Memory B cell (primary cell): ENCODE measurements around the gene PIM1.

Experiments
- ATAC-seq: fragments of 150-1000 bp; cut with Tn5 transposase; 2 replicates; pipeline ENCODE4 v1.10.0; 2021; ENCODE audit warnings: low read depth, mild to moderate bottlenecking, moderate library complexity
- DNase-seq, 2 donors: peaks; one replicate each; pipeline ENCODE4 v3.0.0; 2022; ENCODE audit warnings: low spot score in 2 of 2
- H3K27ac Mint-ChIP-seq: one replicate; pipeline ENCODE4 v1.8.0; 2022; ENCODE audit warnings: mild to moderate bottlenecking, moderate library complexity, mixed read lengths
- H3K27me3 Mint-ChIP-seq: one replicate; pipeline ENCODE4 v1.8.0; 2022; ENCODE audit warnings: mixed read lengths
- H3K36me3 Mint-ChIP-seq: one replicate; pipeline ENCODE4 v1.8.0; 2022; ENCODE audit warnings: mild to moderate bottlenecking, mixed read lengths
- H3K4me1 Mint-ChIP-seq: one replicate; pipeline ENCODE4 v1.8.0; 2022; ENCODE audit warnings: mixed read lengths
- H3K4me3 Mint-ChIP-seq: one replicate; pipeline ENCODE4 v1.8.0; 2022; ENCODE audit warnings: mild to moderate bottlenecking, moderate library complexity, mixed read lengths
- H3K9me3 Mint-ChIP-seq: one replicate; pipeline ENCODE4 v1.8.0; 2022; ENCODE audit warnings: mixed read lengths

The PIM1 gene

DNA sequence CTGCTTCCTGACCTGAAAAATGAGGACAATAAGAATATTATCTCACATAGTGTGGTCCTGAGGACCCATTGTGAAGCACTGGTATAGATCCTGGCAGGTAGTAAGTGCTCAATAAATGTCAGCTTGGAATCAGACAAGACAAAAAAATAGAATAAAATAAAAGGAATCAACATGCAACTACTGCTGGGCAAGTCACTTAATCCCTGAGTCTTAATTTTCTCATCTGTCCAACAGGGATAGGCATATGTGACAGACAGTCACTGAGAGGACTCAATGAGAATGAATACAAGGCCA, 38.0 kb upstream of the PIM1 start:
- no peak for ATAC-seq
- no peaks in the 10 kb centered on the region for H3K27me3 Mint-ChIP-seq
- no peak overlapping the region for H3K27ac Mint-ChIP-seq
- H3K9me3 Mint-ChIP-seq, result no peaks in the 10 kb centered on the region
- H3K4me3 Mint-ChIP-seq, result no peak overlapping the region
- DNase-seq, result no peak
- H3K36me3 Mint-ChIP-seq, result no peaks in the 10 kb centered on the region
- no peaks in the 10 kb centered on the region for H3K4me1 Mint-ChIP-seq

DNA sequence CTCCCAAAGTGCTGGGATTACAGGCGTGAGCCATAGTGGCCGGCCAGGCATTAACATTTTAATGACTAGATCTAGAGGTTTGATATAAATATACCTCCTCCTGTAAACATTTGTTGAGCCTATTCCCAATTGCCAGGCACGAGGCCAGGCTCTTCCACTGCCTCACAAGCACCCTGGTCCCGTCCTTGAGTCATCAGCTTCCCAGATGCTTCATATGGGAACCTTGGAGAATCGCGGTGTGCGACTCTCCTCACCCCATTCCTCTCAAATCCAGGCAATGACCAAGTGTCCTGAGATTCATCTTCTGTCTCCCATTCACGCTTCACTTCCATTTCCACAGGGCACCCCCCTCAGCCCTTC, 35.9 kb upstream of the PIM1 start:
- Mint-ChIP-seq H3K4me1 (peaks cover 6% of the 10 kb centered on the region), H3K36me3 (no peaks in the 10 kb centered on the region), H3K9me3 (no peaks in the 10 kb centered on the region), H3K27ac (no peak overlapping the region), H3K4me3 (no peak overlapping the region), H3K27me3 (peaks cover 2% of the 10 kb centered on the region)
- ATAC-seq, result no peak
- no peak for DNase-seq

DNA sequence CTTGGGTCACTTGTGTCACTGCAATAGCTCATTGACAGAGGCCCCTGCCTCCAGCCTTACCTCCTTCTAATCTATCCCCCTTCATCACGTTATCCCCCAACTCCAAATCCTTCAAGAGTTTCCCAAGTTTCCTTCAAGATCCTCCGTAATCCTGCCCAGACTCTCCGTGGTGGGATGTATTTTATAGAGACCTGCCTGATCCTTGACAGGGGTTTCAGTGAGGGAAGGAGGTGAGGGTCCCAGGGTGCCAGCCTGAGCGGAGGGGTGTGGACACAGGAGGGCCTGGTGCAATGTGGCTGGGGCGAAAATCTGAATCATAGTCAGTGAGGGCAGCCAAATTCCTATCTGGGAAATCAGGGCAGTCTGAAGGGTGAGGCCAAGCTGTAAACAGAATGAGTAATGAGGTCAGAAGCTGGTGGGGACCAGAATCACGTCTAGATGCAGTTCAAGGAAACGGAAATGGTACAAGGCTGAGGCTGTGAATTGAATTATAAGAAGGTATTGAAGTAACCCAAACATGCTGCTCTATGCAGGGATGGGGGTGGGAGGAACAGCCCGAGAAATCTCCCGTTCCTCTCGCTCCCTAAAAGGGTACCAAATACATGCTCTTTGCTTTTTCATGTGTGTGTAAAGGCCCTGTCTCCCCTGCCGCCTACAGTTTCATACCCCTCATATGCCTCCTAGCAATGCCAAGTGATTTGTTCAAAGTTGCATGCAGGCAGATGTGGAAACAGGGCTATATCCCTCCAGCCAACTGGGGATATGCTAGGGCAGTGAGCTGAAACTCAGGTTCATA, 35.4 kb upstream of the PIM1 start:
- Mint-ChIP-seq H3K4me1 (peaks cover 6% of the 10 kb centered on the region), H3K4me3 (no peak overlapping the region), H3K27me3 (peaks cover 2% of the 10 kb centered on the region), H3K36me3 (no peaks in the 10 kb centered on the region), H3K9me3 (no peaks in the 10 kb centered on the region), H3K27ac (no peak overlapping the region)
- DNase-seq (no peak), ATAC-seq (no peak)

DNA sequence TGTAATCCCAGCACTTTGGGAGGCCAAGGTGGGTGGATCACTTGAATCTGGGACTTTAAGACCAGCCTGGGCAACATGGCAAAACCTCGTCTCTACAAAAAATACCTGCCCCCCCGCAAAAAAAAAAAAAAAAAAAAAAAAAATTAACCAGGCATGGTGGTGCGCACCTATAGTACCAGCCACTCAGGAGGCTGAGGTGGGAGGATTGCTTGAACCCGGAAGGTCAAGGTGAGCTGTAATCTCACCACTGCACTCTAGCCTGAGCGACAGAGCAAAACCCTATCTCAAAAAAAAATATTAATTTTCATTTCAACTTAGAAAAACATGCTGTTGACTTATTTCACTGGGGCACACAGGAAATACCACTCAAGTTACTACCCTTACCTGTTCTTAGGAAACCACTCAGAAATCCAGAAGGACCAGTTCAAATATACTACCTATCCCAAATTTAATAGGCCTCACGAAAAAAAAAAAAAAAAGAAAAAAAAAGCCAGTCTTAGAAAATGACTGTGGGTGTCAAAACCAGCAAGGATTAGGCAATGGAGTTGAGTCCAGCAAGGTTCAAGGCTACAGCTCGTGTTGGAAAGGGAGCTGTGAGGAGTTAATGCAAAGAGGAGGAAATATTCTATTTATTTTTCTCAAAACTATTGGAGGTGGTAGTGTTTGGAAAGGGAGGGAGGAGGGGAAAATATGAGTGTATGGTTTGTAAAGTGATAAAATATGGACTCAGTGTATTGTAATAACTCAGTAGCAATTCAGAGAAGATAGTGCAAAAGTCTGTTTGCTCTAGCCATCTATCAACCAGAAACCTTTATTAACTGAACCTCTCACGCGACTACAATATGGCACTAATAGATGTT, 33.9 kb upstream of the PIM1 start:
- no peak overlapping the region for H3K4me3 Mint-ChIP-seq
- H3K27ac Mint-ChIP-seq, result no peak overlapping the region
- ATAC-seq, result no peak
- H3K9me3 Mint-ChIP-seq, result no peaks in the 10 kb centered on the region
- H3K36me3 Mint-ChIP-seq, result no peaks in the 10 kb centered on the region
- peaks cover 2% of the 10 kb centered on the region for H3K27me3 Mint-ChIP-seq
- H3K4me1 Mint-ChIP-seq, result peaks cover 6% of the 10 kb centered on the region
- DNase-seq, result no peak

DNA sequence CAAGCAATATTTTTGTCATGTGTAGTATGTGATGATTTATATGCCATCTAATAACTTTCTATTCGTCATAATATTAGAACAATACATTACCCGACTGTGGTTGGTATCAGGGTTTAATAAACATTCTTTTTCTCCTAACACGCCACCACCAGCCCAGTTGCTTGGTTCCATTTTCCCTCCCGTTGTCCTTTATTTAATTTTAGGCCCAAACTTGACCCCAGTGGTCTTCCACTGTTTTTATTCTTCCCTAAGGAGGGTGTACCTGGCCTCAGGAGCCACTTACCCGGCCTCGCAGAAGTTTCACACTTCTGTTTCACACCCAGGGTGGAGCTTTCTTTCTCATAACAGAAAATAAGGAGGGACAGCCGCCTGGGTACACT, 33.1 kb upstream of the PIM1 start:
- ATAC-seq, result no peak
- H3K4me3 Mint-ChIP-seq, result no peak overlapping the region
- H3K36me3 Mint-ChIP-seq, result no peaks in the 10 kb centered on the region
- H3K9me3 Mint-ChIP-seq, result no peaks in the 10 kb centered on the region
- H3K27me3 Mint-ChIP-seq, result peaks cover 2% of the 10 kb centered on the region
- no peak for DNase-seq
- peak overlapping the region; percentile 76 for H3K27ac Mint-ChIP-seq
- peaks cover 7% of the 10 kb centered on the region for H3K4me1 Mint-ChIP-seq

DNA sequence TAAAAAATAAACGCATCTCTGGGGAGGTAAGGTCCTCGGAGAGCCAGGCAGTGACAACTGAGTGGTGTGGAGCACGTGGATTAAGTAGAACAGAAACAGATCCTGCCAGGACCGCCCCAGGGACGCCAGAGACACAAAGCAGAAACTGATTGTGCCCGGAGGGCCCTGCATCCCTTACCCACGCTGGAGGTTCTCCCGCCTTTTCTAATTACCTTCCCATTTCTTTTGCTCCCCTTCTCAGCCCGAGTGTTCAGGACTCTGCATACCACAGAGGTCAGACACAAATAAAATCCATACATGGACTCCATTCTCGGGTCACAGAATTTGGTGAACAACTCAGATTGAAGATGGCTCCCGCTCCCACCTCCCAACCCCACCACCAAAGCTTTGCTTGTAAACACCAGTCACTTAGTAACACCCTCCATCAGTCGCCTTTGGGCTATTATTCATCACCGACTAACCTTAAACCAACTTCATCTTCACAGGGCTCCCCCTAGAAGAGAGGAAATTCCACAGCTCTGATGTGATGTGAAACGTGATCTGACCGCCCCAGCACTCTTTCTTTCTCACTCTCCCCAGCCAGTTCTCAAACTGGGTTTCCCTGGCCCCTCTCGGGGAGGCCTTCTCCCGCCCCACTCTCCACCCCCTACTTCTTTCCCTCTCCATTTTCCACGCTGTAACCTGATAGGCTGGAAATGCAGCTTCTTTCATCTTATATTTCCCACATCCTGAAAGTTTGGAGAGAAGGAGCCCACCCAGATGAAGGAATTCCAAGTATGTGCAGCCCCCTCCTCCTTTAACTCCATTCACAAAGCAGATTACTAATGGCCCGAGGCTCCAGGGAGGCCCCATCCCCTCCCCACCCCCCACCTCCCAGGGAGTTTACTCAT, 32.5 kb upstream of the PIM1 start:
- H3K36me3 Mint-ChIP-seq, result no peaks in the 10 kb centered on the region

DNA sequence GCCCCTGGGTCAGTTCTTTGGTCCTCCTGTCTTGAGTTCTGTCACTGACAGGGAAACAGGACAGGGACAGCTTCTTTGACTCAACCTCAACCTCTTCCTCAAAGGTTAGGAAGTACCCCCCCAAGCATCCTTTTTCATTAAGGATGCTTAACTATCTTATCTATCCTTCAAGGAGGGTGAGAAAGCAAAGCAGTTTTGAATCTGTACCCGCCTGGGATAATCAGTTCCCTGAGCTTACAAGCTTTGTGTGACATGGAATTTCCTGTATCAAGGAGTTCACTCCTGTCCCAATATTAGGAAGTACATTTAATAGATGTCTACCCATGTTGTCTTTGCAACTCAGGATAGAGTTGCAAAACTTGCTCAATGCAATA, 31.1 kb upstream of the PIM1 start:
- H3K9me3 Mint-ChIP-seq, result no peaks in the 10 kb centered on the region
- DNase-seq (no peak), ATAC-seq (no peak)
- H3K4me3 Mint-ChIP-seq, result no peak overlapping the region
- no peaks in the 10 kb centered on the region for H3K36me3 Mint-ChIP-seq
- H3K27me3 Mint-ChIP-seq, result peaks cover 2% of the 10 kb centered on the region
- H3K4me1 Mint-ChIP-seq, result peaks cover 10% of the 10 kb centered on the region
- H3K27ac Mint-ChIP-seq, result no peak overlapping the region

More for the DNA sequence above, 32.5 kb upstream of the PIM1 start:
- Mint-ChIP-seq H3K4me3 (peak overlapping the region; percentile 5), H3K9me3 (no peaks in the 10 kb centered on the region), H3K27me3 (peaks cover 2% of the 10 kb centered on the region), H3K4me1 (peaks cover 10% of the 10 kb centered on the region), H3K27ac (peak overlapping the region; percentile 76)
- no peak for DNase-seq
- peak; percentile 80 for ATAC-seq

DNA sequence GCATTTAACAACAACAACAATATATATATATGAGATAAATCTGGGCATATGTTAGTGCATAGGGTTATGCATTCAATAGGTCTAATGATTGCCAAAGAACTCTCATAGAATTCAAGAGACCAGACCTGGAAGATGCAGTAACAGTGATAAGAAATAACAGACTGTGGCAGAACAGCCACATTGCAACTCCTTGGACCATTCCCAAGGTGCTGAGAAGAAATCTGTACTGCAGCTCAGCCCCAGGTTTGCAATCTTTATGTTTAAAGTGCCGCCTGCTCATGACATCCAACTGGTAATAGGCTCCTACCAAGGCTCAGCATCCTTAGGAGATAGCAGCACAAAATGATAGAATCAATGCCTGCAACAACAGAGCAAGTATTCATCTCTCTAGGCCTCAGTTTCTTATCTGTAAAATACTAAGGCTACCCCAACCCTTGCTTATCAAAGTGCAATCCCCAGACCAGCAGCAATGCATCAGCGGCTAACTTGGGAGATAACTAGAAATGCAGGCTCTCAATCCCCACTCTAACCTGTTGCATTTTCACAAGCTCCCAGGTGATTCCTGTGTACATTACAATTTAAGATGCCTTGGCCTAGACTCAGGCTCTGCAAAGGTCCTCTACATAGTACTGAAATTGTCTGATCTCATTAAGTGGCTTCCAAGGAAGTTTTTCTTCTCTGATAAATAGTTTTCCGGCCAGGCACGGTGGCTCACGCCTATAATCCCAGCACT, 30.6 kb upstream of the PIM1 start:
- Mint-ChIP-seq H3K27me3 (peaks cover 2% of the 10 kb centered on the region), H3K9me3 (no peaks in the 10 kb centered on the region), H3K4me1 (peaks cover 13% of the 10 kb centered on the region), H3K27ac (no peak overlapping the region), H3K4me3 (no peak overlapping the region), H3K36me3 (no peaks in the 10 kb centered on the region)
- no peak for ATAC-seq
- no peak for DNase-seq

DNA sequence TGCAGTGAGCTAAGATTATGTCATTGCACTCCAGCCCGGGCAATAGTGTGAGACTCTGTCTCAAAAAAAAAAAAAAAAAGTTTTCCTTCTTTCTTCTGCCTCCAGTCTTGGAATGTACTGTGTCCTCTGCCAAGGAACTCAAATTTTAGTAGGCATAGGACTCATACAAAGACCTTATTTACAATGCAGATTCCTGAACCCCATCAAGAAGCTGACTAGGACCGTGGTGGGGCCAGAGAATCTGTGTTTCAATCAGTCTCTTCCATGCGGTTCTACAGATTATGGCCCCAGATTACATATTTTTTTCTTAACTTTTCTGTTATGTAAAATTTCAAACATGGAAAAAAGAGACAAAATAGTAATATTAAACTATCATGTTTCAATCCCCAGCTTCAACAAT, 29.8 kb upstream of the PIM1 start:
- ATAC-seq (no peak), DNase-seq (no peak)
- H3K36me3 Mint-ChIP-seq, result no peaks in the 10 kb centered on the region

DNA sequence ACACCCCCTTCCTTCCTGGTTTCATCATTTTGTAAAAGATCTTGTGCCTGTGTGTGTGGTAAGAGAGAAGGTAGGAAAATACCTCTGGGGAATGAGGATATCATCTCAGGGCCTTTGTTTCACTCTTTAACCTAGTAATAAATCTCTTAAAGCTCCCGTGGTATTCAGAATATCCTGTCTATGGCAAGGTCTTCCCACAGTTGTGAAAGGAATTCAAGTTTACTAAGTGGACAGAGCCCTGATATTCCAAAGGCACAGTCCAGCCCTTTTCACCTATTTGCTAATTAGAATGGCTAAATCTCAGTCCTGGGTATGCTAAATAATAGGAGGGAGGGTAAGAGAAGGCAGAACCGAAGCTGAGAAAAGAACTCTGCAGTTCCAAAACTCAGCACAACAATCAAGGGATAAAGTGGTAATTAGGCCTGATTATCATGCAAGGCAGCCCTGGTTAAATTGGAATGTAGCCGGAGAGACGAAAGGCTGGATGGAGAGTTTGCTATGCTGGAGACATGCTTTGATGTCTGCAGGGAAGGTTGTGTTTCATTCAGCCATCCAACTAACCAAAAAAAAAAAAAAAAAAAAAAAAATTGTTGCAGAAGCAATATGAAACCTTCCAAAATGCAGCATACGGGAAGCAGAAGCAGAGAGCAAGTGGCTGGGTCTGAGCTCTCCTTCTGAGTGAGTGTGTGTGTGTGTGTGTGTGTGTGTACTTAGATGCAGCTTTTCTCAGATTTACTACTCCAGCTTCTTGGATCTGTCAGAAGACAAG, 28.5 kb upstream of the PIM1 start:
- Mint-ChIP-seq H3K27ac (no peak overlapping the region), H3K4me3 (no peak overlapping the region), H3K4me1 (peaks cover 13% of the 10 kb centered on the region), H3K27me3 (peaks cover 2% of the 10 kb centered on the region), H3K9me3 (no peaks in the 10 kb centered on the region), H3K36me3 (no peaks in the 10 kb centered on the region)
- DNase-seq (no peak), ATAC-seq (peak; percentile 41)

More for the DNA sequence above, 29.8 kb upstream of the PIM1 start:
- peaks cover 2% of the 10 kb centered on the region for H3K27me3 Mint-ChIP-seq
- H3K27ac Mint-ChIP-seq, result no peak overlapping the region
- no peak overlapping the region for H3K4me3 Mint-ChIP-seq
- peaks cover 13% of the 10 kb centered on the region for H3K4me1 Mint-ChIP-seq
- H3K9me3 Mint-ChIP-seq, result no peaks in the 10 kb centered on the region

DNA sequence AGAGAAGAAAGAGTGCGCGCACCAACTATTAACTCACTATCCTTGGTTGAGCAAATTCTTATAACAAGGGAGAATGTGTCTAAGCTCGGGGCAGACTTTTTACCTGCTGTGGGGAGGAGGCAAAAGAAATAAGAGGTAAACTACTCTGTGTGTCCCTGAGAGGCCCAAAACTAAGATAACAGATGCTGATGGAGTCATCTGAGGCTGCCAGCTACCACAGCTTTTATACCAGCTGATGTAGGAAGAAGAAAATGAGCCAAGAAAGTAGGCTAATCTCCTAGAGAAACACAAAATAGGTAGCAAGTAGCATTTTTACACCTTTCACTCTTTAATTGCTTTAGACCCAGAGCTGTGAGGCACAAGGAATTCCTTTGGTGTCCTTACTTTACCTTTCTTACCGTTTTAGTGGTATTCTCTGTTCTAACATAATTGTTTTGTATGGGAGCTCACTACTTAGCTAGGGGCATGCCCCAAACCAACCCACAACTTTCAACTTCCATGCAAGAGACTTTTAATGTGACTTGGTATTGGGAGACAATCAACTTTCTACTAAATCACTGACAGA, 27.8 kb upstream of the PIM1 start:
- Mint-ChIP-seq H3K4me3 (no peak overlapping the region), H3K9me3 (no peaks in the 10 kb centered on the region), H3K27me3 (peaks cover 2% of the 10 kb centered on the region), H3K27ac (no peak overlapping the region), H3K36me3 (no peaks in the 10 kb centered on the region), H3K4me1 (peaks cover 13% of the 10 kb centered on the region)
- ATAC-seq (no peak), DNase-seq (no peak)

DNA sequence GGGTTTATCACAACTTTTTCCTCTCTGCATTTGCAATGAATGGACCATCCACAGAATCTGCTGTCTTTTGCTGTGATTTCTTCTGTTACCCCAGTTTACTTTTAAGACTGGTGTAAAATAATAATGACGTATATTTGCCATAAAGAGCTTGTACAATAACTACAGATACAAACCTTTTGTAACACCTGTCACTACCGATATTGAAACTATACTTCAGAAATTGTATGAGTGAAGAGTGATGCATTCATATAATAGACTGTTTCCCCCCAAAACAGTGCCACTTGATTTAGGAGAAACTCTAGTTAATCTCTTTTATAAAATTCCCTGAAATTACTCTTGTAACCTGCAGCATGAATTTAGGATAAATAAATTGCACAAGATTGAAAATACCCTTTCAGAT, 26.4 kb upstream of the PIM1 start:
- Mint-ChIP-seq H3K4me1 (peaks cover 7% of the 10 kb centered on the region), H3K36me3 (no peaks in the 10 kb centered on the region), H3K9me3 (no peaks in the 10 kb centered on the region), H3K27me3 (no peaks in the 10 kb centered on the region), H3K27ac (no peak overlapping the region), H3K4me3 (no peak overlapping the region)
- DNase-seq (no peak), ATAC-seq (no peak)

DNA sequence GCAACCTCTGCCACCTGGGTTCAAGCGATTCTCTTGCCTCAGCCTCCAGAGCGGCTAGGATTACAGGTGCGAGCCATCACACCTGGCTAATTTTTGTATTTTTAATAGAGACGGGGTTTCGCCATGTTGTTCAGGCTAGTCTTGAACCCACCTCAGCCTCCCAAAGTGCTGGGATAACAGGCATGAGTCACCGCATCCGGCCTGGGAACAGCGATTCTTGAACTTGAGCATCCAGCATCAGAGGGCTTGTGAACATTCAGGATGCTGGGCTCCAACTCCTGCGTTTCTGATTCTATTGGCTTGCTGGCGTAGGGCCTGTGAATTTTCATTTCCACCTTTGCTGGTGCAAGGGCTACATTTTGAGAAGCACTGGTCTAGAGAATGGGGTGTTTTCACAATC, 24.5 kb upstream of the PIM1 start:
- no peak for DNase-seq
- H3K27ac Mint-ChIP-seq, result no peak overlapping the region
- H3K27me3 Mint-ChIP-seq, result no peaks in the 10 kb centered on the region
- H3K4me1 Mint-ChIP-seq, result peaks cover 12% of the 10 kb centered on the region
- H3K4me3 Mint-ChIP-seq, result no peak overlapping the region
- ATAC-seq, result no peak
- no peaks in the 10 kb centered on the region for H3K36me3 Mint-ChIP-seq
- H3K9me3 Mint-ChIP-seq, result no peaks in the 10 kb centered on the region
